HUDEP-2 (cell line): ENCODE data around the gene SELENOI.
"Not testable (repeated sequence)": the region's sequence is repeated elsewhere in the genome, so short reads cannot be mapped to it uniquely, and the experiment has no call there.

ENCODE experiments used
- DNase-seq, 76 experiments: peaks; one replicate each; lab custom pipeline; 2025; ENCODE audit not compliant: unreplicated experiment in 76 of 76; lab: John Stamatoyannopoulos, UW

The SELENOI gene

GRCh38 chr2:26345545-26346453 is at the start of gene SELENOI:
Gene SELENOI (plus strand): TSS chr2:26346143. CDS start chr2:26346233, 90 bp downstream.
- peak; percentile 42 to 99 (median 97) for DNase-seq

GRCh38 chr2:26297061-26297460 is 48.9 kb upstream of the SELENOI start:
- no peak for DNase-seq

- DNase-seq = no peak
These were observed 47.7 kb upstream of the SELENOI start for GRCh38 chr2:26298286-26298637.

- peak in 5 of 76 experiments; percentile 4 to 14 (median 10) for DNase-seq
These were observed 47.1 kb upstream of the SELENOI start for GRCh38 chr2:26298638-26299393.

GRCh38 chr2:26299471-26300101 is 46.4 kb upstream of the SELENOI start:
- DNase-seq = no peak

GRCh38 chr2:26300234-26300925 is 45.6 kb upstream of the SELENOI start:
- DNase-seq = no peak

- DNase-seq = no peak
These were observed 43.1 kb upstream of the SELENOI start for GRCh38 chr2:26302846-26303245.

GRCh38 chr2:26305094-26305493 is 40.8 kb upstream of the SELENOI start:
- DNase-seq = not testable (repeated sequence)

- DNase-seq = no peak
These were observed 40.4 kb upstream of the SELENOI start for GRCh38 chr2:26305540-26305939.

GRCh38 chr2:26309921-26310320 is 36.0 kb upstream of the SELENOI start:
- DNase-seq = no peak

GRCh38 chr2:26312471-26312870 is 33.5 kb upstream of the SELENOI start:
- no peak for DNase-seq

- no peak for DNase-seq
These were observed 32.5 kb upstream of the SELENOI start for GRCh38 chr2:26313446-26313845.

GRCh38 chr2:26314243-26314642 is 31.7 kb upstream of the SELENOI start:
- DNase-seq = no peak

- peak in 13 of 76 experiments; percentile 5 to 21 (median 8) for DNase-seq
These were observed 29.9 kb upstream of the SELENOI start for GRCh38 chr2:26316041-26316440.

- no peak for DNase-seq
These were observed 29.1 kb upstream of the SELENOI start for GRCh38 chr2:26316845-26317244.

- no peak for DNase-seq
These were observed 28.4 kb upstream of the SELENOI start for GRCh38 chr2:26317377-26318105.

- no peak for DNase-seq
These were observed 27.0 kb upstream of the SELENOI start for GRCh38 chr2:26318950-26319349.

- not testable (repeated sequence) for DNase-seq
These were observed 21.5 kb upstream of the SELENOI start for GRCh38 chr2:26324479-26324878.

- no peak for DNase-seq
These were observed 21.0 kb upstream of the SELENOI start for GRCh38 chr2:26324903-26325302.

GRCh38 chr2:26325851-26326250 is 20.1 kb upstream of the SELENOI start:
- DNase-seq = no peak
